GM12872 (cell line): Measurements from ENCODE around the gene CALHM4.

ENCODE experiments used
- CTCF ChIP-seq: IDR thresholded peaks from 3 replicates; pipeline ENCODE4 v1.5.1; 2011; ENCODE audit warnings: low read depth, mild to moderate bottlenecking, low read length, moderate library complexity; ENCODE audit not compliant: insufficient read depth

Gene CALHM4

GRCh38 chr6:116553451-116553850 lies at the start of gene CALHM4:
TSS of gene CALHM4 (plus strand) at chr6:116553751. CDS start at chr6:116553794, 43 bp downstream.
- no peak for TF ChIP-seq CTCF

GRCh38 chr6:116507324-116507723 lies 46.2 kb upstream of the CALHM4 start:
- no peak for TF ChIP-seq CTCF

GRCh38 chr6:116508527-116508926 lies 45.0 kb upstream of the CALHM4 start:
- TF ChIP-seq CTCF, result no peak

- TF ChIP-seq CTCF, result peak; percentile 36; the same call in 2 of the 3 replicates
These were observed 42.0 kb upstream of the CALHM4 start, which contains the start of gene CALHM5 for GRCh38 chr6:116511424-116512110. TSS of gene CALHM5 (plus strand) at chr6:116511639. CDS start at chr6:116511697, 58 bp downstream.

- TF ChIP-seq CTCF, result no peak
These were observed 41.4 kb upstream of the CALHM4 start for GRCh38 chr6:116512111-116512559.

GRCh38 chr6:116512734-116513133 lies 40.8 kb upstream of the CALHM4 start:
- TF ChIP-seq CTCF, result no peak

GRCh38 chr6:116513224-116513875 lies 40.2 kb upstream of the CALHM4 start:
- no peak for TF ChIP-seq CTCF
